GM21786 (cell line): ENCODE measurements around the gene MYH9.

Experiments
- ATAC-seq: cut with Tn5 transposase; IDR thresholded peaks from one replicate; pipeline ENCODE4 v1.9.1; 2021; ENCODE audit not compliant: unreplicated experiment

Gene MYH9

GRCh38 chr22:36332623-36333332 lies 55.0 kb downstream of the MYH9 start:
- ATAC-seq = no peak

- ATAC-seq = no peak
These were observed 55.7 kb downstream of the MYH9 start for GRCh38 chr22:36331912-36332622.

GRCh38 chr22:36331306-36331911 lies 56.4 kb downstream of the MYH9 start:
- ATAC-seq = peak; percentile 58

GRCh38 chr22:36330655-36331305 lies 57.0 kb downstream of the MYH9 start:
- ATAC-seq = no peak

GRCh38 chr22:36330127-36330526 lies 57.6 kb downstream of the MYH9 start:
- no peak for ATAC-seq

- ATAC-seq = no peak
These were observed 58.3 kb downstream of the MYH9 start for GRCh38 chr22:36329254-36330078.

- ATAC-seq = no peak
These were observed 59.0 kb downstream of the MYH9 start for GRCh38 chr22:36328635-36329253.

GRCh38 chr22:36327922-36328551 lies 59.7 kb downstream of the MYH9 start:
- no peak for ATAC-seq

- ATAC-seq = no peak
These were observed 61.3 kb downstream of the MYH9 start for GRCh38 chr22:36326178-36327161.

- no peak for ATAC-seq
These were observed 62.4 kb downstream of the MYH9 start for GRCh38 chr22:36325154-36326031.

GRCh38 chr22:36324414-36324813 lies 63.4 kb downstream of the MYH9 start:
- no peak for ATAC-seq

GRCh38 chr22:36323855-36324331 lies 63.9 kb downstream of the MYH9 start:
- ATAC-seq = no peak

GRCh38 chr22:36323182-36323854 lies 64.4 kb downstream of the MYH9 start:
- no peak for ATAC-seq

- ATAC-seq = no peak
These were observed 65.2 kb downstream of the MYH9 start for GRCh38 chr22:36322602-36322915.

GRCh38 chr22:36321797-36322601 lies 65.8 kb downstream of the MYH9 start:
- no peak for ATAC-seq

GRCh38 chr22:36320553-36320952 lies 67.2 kb downstream of the MYH9 start:
- no peak for ATAC-seq
